GM12878 (cell line): Measurements from ENCODE around the gene SERP1.
"Not testable (repeated sequence)": the region's sequence is repeated elsewhere in the genome, so short reads cannot be mapped to it uniquely, and the experiment has no call there.

Source experiments
- CTCF ChIP-seq, 3 experiments: IDR thresholded peaks in 2 of 3; conservative IDR thresholded peaks in 1 of 3; 2 replicates each; pipeline ENCODE4 v1.5.1; 2011; ENCODE audit warnings: low read depth in 3 of 3, low read length in 3 of 3, mild to moderate bottlenecking in 3 of 3, control low read depth in 2 of 3, moderate library complexity in 2 of 3, inconsistent platforms in 1 of 3, mixed read lengths in 1 of 3; ENCODE audit not compliant: control insufficient read depth in 2 of 3, insufficient read depth in 1 of 3; ENCODE audit errors: extremely low read depth in 1 of 3
- MXI1 ChIP-seq: fragments of 150-350 bp; IDR thresholded peaks from 2 replicates; pipeline ENCODE4 v1.6.1; 2011; ENCODE audit warnings: low read depth, mild to moderate bottlenecking, inconsistent platforms, low read length, improper control_type of control experiment
- NRF1 ChIP-seq: conservative IDR thresholded peaks from 2 replicates; pipeline ENCODE4 v1.6.1; 2011; ENCODE audit warnings: mild to moderate bottlenecking, low read depth, low read length, improper control_type of control experiment
- SMARCA5 ChIP-seq: fragments of 450-650 bp; IDR thresholded peaks from 2 replicates; pipeline ENCODE4 v1.6.1; 2017; ENCODE audit warnings: mild to moderate bottlenecking
- TF ChIP-seq, protein P1 (sequence below): IDR thresholded peaks from 2 replicates; pipeline ENCODE4 v1.6.1; 2012; ENCODE audit warnings: low read depth, low read length, improper control_type of control experiment

GRCh38 chr3:150500960-150501359 is 45.3 kb downstream of the SERP1 start:
- not testable (repeated sequence) for TF ChIP-seq MXI1; NRF1; CTCF (IDR thresholded peaks at IDR 0.05 in 2 of 3, conservative IDR thresholded peaks at IDR 0.05 in 1 of 3; ENCODE audit: control insufficient read depth in 2 of 3, extremely low read depth in 1 of 3, insufficient read depth in 1 of 3, low read depth in 3 of 3, low read length in 3 of 3); SMARCA5
- TF ChIP-seq, protein P1, sequence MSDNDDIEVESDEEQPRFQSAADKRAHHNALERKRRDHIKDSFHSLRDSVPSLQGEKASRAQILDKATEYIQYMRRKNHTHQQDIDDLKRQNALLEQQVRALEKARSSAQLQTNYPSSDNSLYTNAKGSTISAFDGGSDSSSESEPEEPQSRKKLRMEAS, result not testable (repeated sequence)
